Measurements from ENCODE around the gene CITED1. TPM values are rescaled to one million over a fixed set of nuclear protein-coding genes. Genes with fewer than 3 reads are reported as not detected.

CITED1 gene
- not detected in 2 replicates for total RNA-seq (2014; rRNA removed; shearing (Covaris generic))
- 0.25 TPM in 1 of 2 replicates, not detected in the other for polyA plus RNA-seq (2016; fragmentation: Nextera tagmentation; extraction: Ambion mirVana)

GRCh38 chrX:72305286-72306084, at the start of gene CITED1:
CITED1 (minus strand) TSS chrX:72305914; CDS start chrX:72302869, 3,045 bp downstream.
- H3K9ac ChIP-seq, result no peak within 1 kb of the TSS
- in situ Hi-C loops (cut with MboI), result no loop called here
- peak; percentile 39 for DNase-seq
- H4K20me1 ChIP-seq (ENCODE audit: insufficient read depth), result no peaks in the 10 kb centered on the region
- no peaks in the 10 kb centered on the region for H3K36me3 ChIP-seq (ENCODE audit: low read depth)
- H3F3A ChIP-seq (ENCODE audit: insufficient read depth), result no peaks in the 10 kb centered on the region
- H3K9me3 ChIP-seq (ENCODE audit: low read depth), result no peaks in the 10 kb centered on the region
- no peaks in the 10 kb centered on the region for H3K4me1 ChIP-seq (ENCODE audit: insufficient read depth)
- no peaks in the 10 kb centered on the region for H3K79me2 ChIP-seq (ENCODE audit: insufficient read depth)
- H3K27ac ChIP-seq, result no peak within 1 kb of the TSS
- H3K27me3 ChIP-seq (replicated peaks; ENCODE audit: insufficient read depth), result peaks cover 26% of the 10 kb centered on the region
- H3K9me2 ChIP-seq (ENCODE audit: insufficient read depth), result no peaks in the 10 kb centered on the region
- 2% methylated on average over 13 to 38 of the region's 68 CpGs for WGBS, 2 experiments (ENCODE audit: low coverage in 1 of 2, low lambda C conversion rate in 2 of 2, missing lambda C conversion rate in 2 of 2)
- peak within 1 kb of the TSS; percentile 79 for H2AFZ ChIP-seq
- H3K4me3 ChIP-seq, result peak within 1 kb of the TSS; percentile 72
- peak within 1 kb of the TSS; percentile 76 for H3K4me2 ChIP-seq (ENCODE audit: unreplicated experiment)
- TF ChIP-seq EZH2phosphoT487 (IDR thresholded peaks at IDR 0.05; ENCODE audit: insufficient read depth, low read depth) (0 out of 2 replicates have a peak, but pooled peaks have one; percentile 19), EZH2 (IDR thresholded peaks at IDR 0.05; ENCODE audit: insufficient read depth, poor library complexity, severe bottlenecking) (peak; percentile 77)

- Histone ChIP-seq H3F3A (ENCODE audit: insufficient read depth) (0 out of 2 replicates have a peak, but pooled peaks cover 8% of the 10 kb centered on the region), H3K27me3 (replicated peaks; ENCODE audit: insufficient read depth) (no peaks in the 10 kb centered on the region), H3K4me1 (ENCODE audit: insufficient read depth) (peaks cover 10% of the 10 kb centered on the region; the same call in 1 of the 2 replicates), H4K20me1 (ENCODE audit: insufficient read depth) (no peaks in the 10 kb centered on the region), H3K9me2 (ENCODE audit: insufficient read depth) (no peaks in the 10 kb centered on the region), H3K9ac (no peak overlapping the region), H3K79me2 (ENCODE audit: insufficient read depth) (no peaks in the 10 kb centered on the region), H3K4me3 (no peak overlapping the region), H3K4me2 (ENCODE audit: unreplicated experiment) (no peak overlapping the region), H2AFZ (no peak overlapping the region), H3K27ac (no peak overlapping the region), H3K36me3 (ENCODE audit: low read depth) (no peaks in the 10 kb centered on the region), H3K9me3 (ENCODE audit: low read depth) (no peaks in the 10 kb centered on the region)
- in situ Hi-C loops (cut with MboI), result no loop called here
- no peak for DNase-seq
- TF ChIP-seq EZH2phosphoT487 (IDR thresholded peaks at IDR 0.05; ENCODE audit: insufficient read depth, low read depth) (no peak), EZH2 (IDR thresholded peaks at IDR 0.05; ENCODE audit: insufficient read depth, poor library complexity, severe bottlenecking) (no peak)
- WGBS, 2 experiments (ENCODE audit: low coverage in 1 of 2, low lambda C conversion rate in 2 of 2, missing lambda C conversion rate in 2 of 2), result 98 to 99% methylated on average over 3 of the region's 3 CpGs
These were observed 47.1 kb upstream of the CITED1 start for GRCh38 chrX:72352786-72353185.

GRCh38 chrX:72351606-72352334, 46.1 kb upstream of the CITED1 start:
- H3K27ac ChIP-seq, result no peak overlapping the region
- no peaks in the 10 kb centered on the region for H3K9me2 ChIP-seq (ENCODE audit: insufficient read depth)
- no peak for TF ChIP-seq EZH2phosphoT487 (IDR thresholded peaks at IDR 0.05; ENCODE audit: insufficient read depth, low read depth)
- no peak for TF ChIP-seq EZH2 (IDR thresholded peaks at IDR 0.05; ENCODE audit: insufficient read depth, poor library complexity, severe bottlenecking)
- no peak overlapping the region for H2AFZ ChIP-seq
- no peaks in the 10 kb centered on the region for H3K27me3 ChIP-seq (replicated peaks; ENCODE audit: insufficient read depth)
- DNase-seq, result peak; percentile 53
- no peak overlapping the region for H3K4me3 ChIP-seq
- H3K36me3 ChIP-seq (ENCODE audit: low read depth), result no peaks in the 10 kb centered on the region
- no peak overlapping the region for H3K9ac ChIP-seq
- 0 out of 2 replicates have a peak, but pooled peaks cover 8% of the 10 kb centered on the region for H3F3A ChIP-seq (ENCODE audit: insufficient read depth)
- peaks cover 10% of the 10 kb centered on the region; the same call in 1 of the 2 replicates for H3K4me1 ChIP-seq (ENCODE audit: insufficient read depth)
- no peaks in the 10 kb centered on the region for H3K9me3 ChIP-seq (ENCODE audit: low read depth)
- in situ Hi-C loops (cut with MboI), result no loop called here
- no peaks in the 10 kb centered on the region for H3K79me2 ChIP-seq (ENCODE audit: insufficient read depth)
- H3K4me2 ChIP-seq (ENCODE audit: unreplicated experiment), result no peak overlapping the region
- H4K20me1 ChIP-seq (ENCODE audit: insufficient read depth), result no peaks in the 10 kb centered on the region
- 8 to 9% methylated on average over 4 to 8 of the region's 8 CpGs for WGBS, 2 experiments (ENCODE audit: low coverage in 1 of 2, low lambda C conversion rate in 2 of 2, missing lambda C conversion rate in 2 of 2)

GRCh38 chrX:72349190-72349589, 43.5 kb upstream of the CITED1 start:
- H3K9ac ChIP-seq, result no peak overlapping the region
- no peaks in the 10 kb centered on the region for H3K9me3 ChIP-seq (ENCODE audit: low read depth)
- no peak for DNase-seq
- H4K20me1 ChIP-seq (ENCODE audit: insufficient read depth), result no peaks in the 10 kb centered on the region
- 0 out of 2 replicates have a peak, but pooled peaks cover 8% of the 10 kb centered on the region for H3F3A ChIP-seq (ENCODE audit: insufficient read depth)
- H3K4me2 ChIP-seq (ENCODE audit: unreplicated experiment), result no peak overlapping the region
- 63 to 65% methylated on average over 3 of the region's 3 CpGs for WGBS, 2 experiments (ENCODE audit: low coverage in 1 of 2, low lambda C conversion rate in 2 of 2, missing lambda C conversion rate in 2 of 2)
- in situ Hi-C loops (cut with MboI), result no loop called here
- H3K27ac ChIP-seq, result no peak overlapping the region
- H3K9me2 ChIP-seq (ENCODE audit: insufficient read depth), result no peaks in the 10 kb centered on the region
- no peaks in the 10 kb centered on the region for H3K36me3 ChIP-seq (ENCODE audit: low read depth)
- TF ChIP-seq EZH2phosphoT487 (IDR thresholded peaks at IDR 0.05; ENCODE audit: insufficient read depth, low read depth), result no peak
- TF ChIP-seq EZH2 (IDR thresholded peaks at IDR 0.05; ENCODE audit: insufficient read depth, poor library complexity, severe bottlenecking), result no peak
- H3K4me1 ChIP-seq (ENCODE audit: insufficient read depth), result peaks cover 10% of the 10 kb centered on the region; the same call in 1 of the 2 replicates
- H3K79me2 ChIP-seq (ENCODE audit: insufficient read depth), result no peaks in the 10 kb centered on the region
- H3K27me3 ChIP-seq (replicated peaks; ENCODE audit: insufficient read depth), result no peaks in the 10 kb centered on the region
- H3K4me3 ChIP-seq, result no peak overlapping the region
- no peak overlapping the region for H2AFZ ChIP-seq
